ENCODE measurements around the gene TOE1.

TOE1 gene

GRCh38 chr1:45373573-45373972, 33.6 kb downstream of the TOE1 start:
- TF ChIP-seq, protein P1, sequence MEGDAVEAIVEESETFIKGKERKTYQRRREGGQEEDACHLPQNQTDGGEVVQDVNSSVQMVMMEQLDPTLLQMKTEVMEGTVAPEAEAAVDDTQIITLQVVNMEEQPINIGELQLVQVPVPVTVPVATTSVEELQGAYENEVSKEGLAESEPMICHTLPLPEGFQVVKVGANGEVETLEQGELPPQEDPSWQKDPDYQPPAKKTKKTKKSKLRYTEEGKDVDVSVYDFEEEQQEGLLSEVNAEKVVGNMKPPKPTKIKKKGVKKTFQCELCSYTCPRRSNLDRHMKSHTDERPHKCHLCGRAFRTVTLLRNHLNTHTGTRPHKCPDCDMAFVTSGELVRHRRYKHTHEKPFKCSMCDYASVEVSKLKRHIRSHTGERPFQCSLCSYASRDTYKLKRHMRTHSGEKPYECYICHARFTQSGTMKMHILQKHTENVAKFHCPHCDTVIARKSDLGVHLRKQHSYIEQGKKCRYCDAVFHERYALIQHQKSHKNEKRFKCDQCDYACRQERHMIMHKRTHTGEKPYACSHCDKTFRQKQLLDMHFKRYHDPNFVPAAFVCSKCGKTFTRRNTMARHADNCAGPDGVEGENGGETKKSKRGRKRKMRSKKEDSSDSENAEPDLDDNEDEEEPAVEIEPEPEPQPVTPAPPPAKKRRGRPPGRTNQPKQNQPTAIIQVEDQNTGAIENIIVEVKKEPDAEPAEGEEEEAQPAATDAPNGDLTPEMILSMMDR (IDR thresholded peaks at IDR 0.05) = no peak
- Histone ChIP-seq H3K4me3 (ENCODE audit: low read depth, low read length) (no peak overlapping the region), H2AFZ (no peak overlapping the region), H3K36me3 (ENCODE audit: control insufficient read depth, insufficient read depth, low read length) (no peaks in the 10 kb centered on the region), H3K4me1 (no peaks in the 10 kb centered on the region), H3K4me2 (ENCODE audit: low read length) (no peak overlapping the region), H3K9me3 (ENCODE audit: control insufficient read depth, low read length) (no peaks in the 10 kb centered on the region), H3K27me3 (ENCODE audit: control insufficient read depth, insufficient read depth, low read length) (no peaks in the 10 kb centered on the region), H3K27ac (no peak overlapping the region), H3K79me2 (no peaks in the 10 kb centered on the region), H3K9ac (no peak overlapping the region)

DNA sequence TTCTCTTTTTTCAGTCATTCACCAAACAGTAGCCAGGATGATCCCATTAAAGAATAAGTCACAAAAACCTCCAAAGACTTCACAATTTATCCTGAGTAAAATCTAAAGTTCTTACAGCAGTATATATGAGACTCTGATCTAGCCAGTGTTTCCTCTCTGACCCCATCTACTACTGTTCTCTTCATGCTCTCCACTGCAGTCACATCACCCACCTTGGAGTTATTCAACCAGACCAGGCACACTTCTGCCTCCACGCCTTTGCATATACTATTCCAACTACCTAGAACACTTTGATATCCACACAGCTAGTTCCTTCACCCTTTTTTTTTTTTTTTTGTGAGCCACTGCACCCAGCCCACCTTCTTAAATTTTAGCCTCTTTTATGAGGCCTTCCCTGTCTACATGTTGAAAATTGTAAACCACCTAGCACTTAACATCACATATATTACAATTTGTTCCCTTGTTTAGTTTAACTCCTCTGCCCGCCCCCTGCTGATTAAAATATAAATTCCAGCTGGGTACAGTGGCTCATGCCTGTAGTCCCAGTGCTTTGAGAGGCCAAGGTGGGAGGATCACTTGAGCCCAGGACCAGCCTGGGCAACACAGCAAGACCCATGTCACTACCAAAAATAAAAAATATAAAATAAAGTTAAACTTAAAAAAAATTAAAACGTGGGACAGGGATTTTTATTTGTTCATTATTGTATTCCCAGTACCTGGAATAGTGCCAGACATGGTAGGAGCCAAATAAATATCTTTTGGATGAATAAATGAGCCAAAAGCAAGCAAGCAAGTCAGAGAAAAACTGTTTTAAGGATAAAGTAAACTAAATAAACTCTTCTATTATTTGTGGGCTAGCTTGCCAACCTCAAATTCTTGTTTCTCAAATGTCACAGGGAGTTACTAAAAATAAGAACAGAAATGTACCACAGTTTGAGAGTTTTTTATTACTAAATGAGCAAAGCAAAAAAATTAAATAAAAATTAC, 35.4 kb downstream of the TOE1 start:
- no peak overlapping the region for H3K9ac ChIP-seq
- no peaks in the 10 kb centered on the region for H3K4me1 ChIP-seq
- H3K4me2 ChIP-seq (ENCODE audit: low read length) = no peak overlapping the region
- H3K4me3 ChIP-seq (ENCODE audit: low read depth, low read length) = no peak overlapping the region
- H3K27ac ChIP-seq = no peak overlapping the region
- H3K9me3 ChIP-seq (ENCODE audit: control insufficient read depth, low read length) = no peaks in the 10 kb centered on the region
- H3K79me2 ChIP-seq = no peaks in the 10 kb centered on the region
- no peak overlapping the region for H2AFZ ChIP-seq
- TF ChIP-seq, protein P1 (IDR thresholded peaks at IDR 0.05) = no peak
- H3K27me3 ChIP-seq (ENCODE audit: control insufficient read depth, insufficient read depth, low read length) = no peaks in the 10 kb centered on the region
- H3K36me3 ChIP-seq (ENCODE audit: control insufficient read depth, insufficient read depth, low read length) = no peaks in the 10 kb centered on the region

DNA sequence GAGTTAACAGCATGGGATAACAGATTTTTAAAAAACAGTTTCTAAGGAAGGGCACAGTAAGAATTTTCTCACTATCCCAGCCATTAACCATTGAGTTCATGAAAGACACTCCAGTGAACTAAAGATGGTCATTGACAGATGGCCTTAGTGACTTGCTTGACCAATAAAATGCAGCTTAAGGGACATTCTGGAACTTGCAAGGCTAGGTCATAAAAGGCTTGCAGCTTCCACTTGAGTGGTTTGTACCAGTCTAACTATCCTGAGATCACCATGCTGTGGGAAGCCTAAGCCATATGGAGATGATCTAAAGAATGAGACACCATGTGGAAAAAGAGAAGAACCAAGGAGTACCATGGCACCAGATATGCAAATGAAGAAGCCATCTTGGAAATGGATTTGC, 38.2 kb downstream of the TOE1 start:
- H3K4me1 ChIP-seq = no peaks in the 10 kb centered on the region
- TF ChIP-seq, protein P1 (IDR thresholded peaks at IDR 0.05) = no peak
- no peak overlapping the region for H3K9ac ChIP-seq
- no peaks in the 10 kb centered on the region for H3K9me3 ChIP-seq (ENCODE audit: control insufficient read depth, low read length)
- H3K27ac ChIP-seq = no peak overlapping the region
- no peak overlapping the region for H3K4me2 ChIP-seq (ENCODE audit: low read length)
- H3K36me3 ChIP-seq (ENCODE audit: control insufficient read depth, insufficient read depth, low read length) = no peaks in the 10 kb centered on the region
- H3K79me2 ChIP-seq = no peaks in the 10 kb centered on the region
- no peak overlapping the region for H3K4me3 ChIP-seq (ENCODE audit: low read depth, low read length)
- no peak overlapping the region for H2AFZ ChIP-seq
- H3K27me3 ChIP-seq (ENCODE audit: control insufficient read depth, insufficient read depth, low read length) = no peaks in the 10 kb centered on the region

DNA sequence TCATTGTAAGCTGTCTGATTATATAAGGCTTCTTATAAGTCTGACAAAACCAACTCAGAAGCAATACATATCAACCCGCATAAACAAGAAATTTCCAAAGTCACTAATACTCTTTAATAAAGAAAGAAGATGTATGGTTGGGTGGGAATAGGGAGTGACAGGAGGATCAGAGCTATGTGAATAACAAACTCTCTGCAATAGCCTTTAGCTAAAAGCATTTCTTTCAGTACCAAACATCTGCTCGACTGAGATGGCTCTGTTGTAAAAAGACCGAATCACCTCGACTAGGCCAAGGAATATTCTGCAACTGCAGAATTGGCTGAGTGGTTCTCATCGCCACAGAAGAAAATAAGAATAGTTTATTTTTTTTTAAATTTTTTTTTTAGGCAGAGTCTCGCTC, 39.6 kb downstream of the TOE1 start:
- no peak overlapping the region for H3K4me3 ChIP-seq (ENCODE audit: low read depth, low read length)
- H3K79me2 ChIP-seq = no peaks in the 10 kb centered on the region
- no peaks in the 10 kb centered on the region for H3K36me3 ChIP-seq (ENCODE audit: control insufficient read depth, insufficient read depth, low read length)
- no peaks in the 10 kb centered on the region for H3K27me3 ChIP-seq (ENCODE audit: control insufficient read depth, insufficient read depth, low read length)
- H3K4me1 ChIP-seq = no peaks in the 10 kb centered on the region
- H2AFZ ChIP-seq = no peak overlapping the region
- H3K4me2 ChIP-seq (ENCODE audit: low read length) = no peak overlapping the region
- no peak overlapping the region for H3K27ac ChIP-seq
- TF ChIP-seq, protein P1 (IDR thresholded peaks at IDR 0.05) = no peak
- no peaks in the 10 kb centered on the region for H3K9me3 ChIP-seq (ENCODE audit: control insufficient read depth, low read length)
- H3K9ac ChIP-seq = no peak overlapping the region

All from parathyroid adenoma (tissue), 2 donors.